IMR-90 (cell line): Measurements from ENCODE around the gene RNF151.

Experiments
- BHLHE40 ChIP-seq: fragments of 150-350 bp; IDR thresholded peaks from 2 replicates; pipeline ENCODE4 v1.6.1; 2016; ENCODE audit warnings: mild to moderate bottlenecking, low read depth, low read length
- CEBPB ChIP-seq: IDR thresholded peaks from 2 replicates; pipeline ENCODE4 v1.6.1; 2012; ENCODE audit warnings: low read depth, low read length, improper control_type of control experiment
- MAFK ChIP-seq: IDR thresholded peaks from 2 replicates; pipeline ENCODE4 v1.6.1; 2012; ENCODE audit warnings: low read depth, low read length, improper control_type of control experiment
- POLR2A ChIP-seq: IDR thresholded peaks from 2 replicates; pipeline ENCODE4 v1.6.1; 2012; ENCODE audit warnings: mild to moderate bottlenecking, low read depth, low read length
- RAD21 ChIP-seq: IDR thresholded peaks from 2 replicates; pipeline ENCODE4 v1.6.1; 2012; ENCODE audit warnings: low read length, improper control_type of control experiment
- RCOR1 ChIP-seq: IDR thresholded peaks from 2 replicates; pipeline ENCODE4 v1.6.1; 2012; ENCODE audit warnings: mild to moderate bottlenecking, low read length, improper control_type of control experiment; ENCODE audit not compliant: insufficient replicate concordance
- RFX5 ChIP-seq: IDR thresholded peaks from 2 replicates; pipeline ENCODE4 v1.8.0; 2012; ENCODE audit warnings: low read depth, mild to moderate bottlenecking, low read length, moderate library complexity
- SMC3 ChIP-seq: fragments of 150-350 bp; IDR thresholded peaks from 2 replicates; pipeline ENCODE4 v1.6.1; 2016; ENCODE audit warnings: low read depth, mild to moderate bottlenecking, antibody characterized with exemption, low read length, moderate library complexity
- TF ChIP-seq, protein P1 (sequence below): conservative IDR thresholded peaks from 2 replicates; pipeline ENCODE4 v1.5.1; 2012; ENCODE audit warnings: mild to moderate bottlenecking, low read depth, low read length, improper control_type of control experiment
- TF ChIP-seq, protein P2 (sequence below): fragments of 150-350 bp; IDR thresholded peaks from 2 replicates; pipeline ENCODE4 v1.6.1; 2016; ENCODE audit warnings: low read depth, mild to moderate bottlenecking, low read length, moderate library complexity, borderline replicate concordance
- TF ChIP-seq, protein P3 (sequence below): fragments of 150-350 bp; IDR thresholded peaks from 2 replicates; pipeline ENCODE4 v1.6.1; 2017; ENCODE audit warnings: mild to moderate bottlenecking, antibody characterized with exemption, low read length, low read depth

DNA sequence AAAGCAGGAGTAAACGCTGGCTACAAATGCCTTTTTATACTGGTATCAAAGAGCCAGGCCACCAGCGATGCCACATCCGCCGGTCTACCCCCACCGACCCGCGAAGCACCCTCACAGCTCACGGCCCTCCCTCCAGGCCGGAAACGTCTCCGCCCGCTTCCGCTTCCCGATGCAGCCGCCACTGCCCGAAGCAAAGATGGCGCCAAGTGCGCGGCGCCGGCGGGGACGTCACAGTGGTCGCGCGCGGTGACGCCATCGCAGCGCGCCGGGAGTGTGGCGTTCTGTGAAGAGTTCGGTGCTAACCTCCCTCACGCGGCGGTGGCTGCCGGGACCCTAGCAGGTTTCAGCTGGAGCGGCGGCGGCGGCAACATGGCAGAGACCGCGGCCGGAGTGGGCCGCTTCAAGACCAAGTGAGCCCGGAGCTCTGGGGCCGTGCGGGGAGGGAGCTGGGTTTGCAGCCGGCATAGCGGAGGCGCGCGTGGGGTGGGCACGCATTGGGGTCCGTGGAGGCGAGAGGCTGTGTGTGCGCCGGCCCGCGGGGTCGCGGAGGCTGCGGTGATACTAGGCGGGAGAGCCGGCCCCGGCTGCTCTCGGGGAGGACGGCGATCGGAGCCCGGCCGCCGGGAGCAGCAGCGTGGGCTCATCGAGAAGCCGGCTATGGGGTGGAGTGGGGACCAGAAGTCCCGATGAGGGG lies 5.3 kb downstream of the RNF151 start, which contains the start of gene TBL3:
- TF ChIP-seq, protein P1, sequence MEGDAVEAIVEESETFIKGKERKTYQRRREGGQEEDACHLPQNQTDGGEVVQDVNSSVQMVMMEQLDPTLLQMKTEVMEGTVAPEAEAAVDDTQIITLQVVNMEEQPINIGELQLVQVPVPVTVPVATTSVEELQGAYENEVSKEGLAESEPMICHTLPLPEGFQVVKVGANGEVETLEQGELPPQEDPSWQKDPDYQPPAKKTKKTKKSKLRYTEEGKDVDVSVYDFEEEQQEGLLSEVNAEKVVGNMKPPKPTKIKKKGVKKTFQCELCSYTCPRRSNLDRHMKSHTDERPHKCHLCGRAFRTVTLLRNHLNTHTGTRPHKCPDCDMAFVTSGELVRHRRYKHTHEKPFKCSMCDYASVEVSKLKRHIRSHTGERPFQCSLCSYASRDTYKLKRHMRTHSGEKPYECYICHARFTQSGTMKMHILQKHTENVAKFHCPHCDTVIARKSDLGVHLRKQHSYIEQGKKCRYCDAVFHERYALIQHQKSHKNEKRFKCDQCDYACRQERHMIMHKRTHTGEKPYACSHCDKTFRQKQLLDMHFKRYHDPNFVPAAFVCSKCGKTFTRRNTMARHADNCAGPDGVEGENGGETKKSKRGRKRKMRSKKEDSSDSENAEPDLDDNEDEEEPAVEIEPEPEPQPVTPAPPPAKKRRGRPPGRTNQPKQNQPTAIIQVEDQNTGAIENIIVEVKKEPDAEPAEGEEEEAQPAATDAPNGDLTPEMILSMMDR = no peak
- TF ChIP-seq RAD21 (no peak), RFX5 (no peak), MAFK (no peak), POLR2A (peak; percentile 94; the same call in 1 of the 2 replicates), SMC3 (no peak), RCOR1 (peak; percentile 48), BHLHE40 (no peak), CEBPB (no peak)
- TF ChIP-seq, protein P2, sequence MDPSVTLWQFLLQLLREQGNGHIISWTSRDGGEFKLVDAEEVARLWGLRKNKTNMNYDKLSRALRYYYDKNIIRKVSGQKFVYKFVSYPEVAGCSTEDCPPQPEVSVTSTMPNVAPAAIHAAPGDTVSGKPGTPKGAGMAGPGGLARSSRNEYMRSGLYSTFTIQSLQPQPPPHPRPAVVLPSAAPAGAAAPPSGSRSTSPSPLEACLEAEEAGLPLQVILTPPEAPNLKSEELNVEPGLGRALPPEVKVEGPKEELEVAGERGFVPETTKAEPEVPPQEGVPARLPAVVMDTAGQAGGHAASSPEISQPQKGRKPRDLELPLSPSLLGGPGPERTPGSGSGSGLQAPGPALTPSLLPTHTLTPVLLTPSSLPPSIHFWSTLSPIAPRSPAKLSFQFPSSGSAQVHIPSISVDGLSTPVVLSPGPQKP = no peak
- TF ChIP-seq, protein P3, sequence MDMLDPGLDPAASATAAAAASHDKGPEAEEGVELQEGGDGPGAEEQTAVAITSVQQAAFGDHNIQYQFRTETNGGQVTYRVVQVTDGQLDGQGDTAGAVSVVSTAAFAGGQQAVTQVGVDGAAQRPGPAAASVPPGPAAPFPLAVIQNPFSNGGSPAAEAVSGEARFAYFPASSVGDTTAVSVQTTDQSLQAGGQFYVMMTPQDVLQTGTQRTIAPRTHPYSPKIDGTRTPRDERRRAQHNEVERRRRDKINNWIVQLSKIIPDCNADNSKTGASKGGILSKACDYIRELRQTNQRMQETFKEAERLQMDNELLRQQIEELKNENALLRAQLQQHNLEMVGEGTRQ = peak; percentile 28; the same call in 1 of the 2 replicates
